GM18868 (cell line): ENCODE measurements around the gene PI16.

Experiments used
- ATAC-seq: cut with Tn5 transposase; IDR thresholded peaks from one replicate; pipeline ENCODE4 v1.9.1; 2021; ENCODE audit warnings: mild to moderate bottlenecking, moderate library complexity; ENCODE audit not compliant: unreplicated experiment

The PI16 gene, protein sequence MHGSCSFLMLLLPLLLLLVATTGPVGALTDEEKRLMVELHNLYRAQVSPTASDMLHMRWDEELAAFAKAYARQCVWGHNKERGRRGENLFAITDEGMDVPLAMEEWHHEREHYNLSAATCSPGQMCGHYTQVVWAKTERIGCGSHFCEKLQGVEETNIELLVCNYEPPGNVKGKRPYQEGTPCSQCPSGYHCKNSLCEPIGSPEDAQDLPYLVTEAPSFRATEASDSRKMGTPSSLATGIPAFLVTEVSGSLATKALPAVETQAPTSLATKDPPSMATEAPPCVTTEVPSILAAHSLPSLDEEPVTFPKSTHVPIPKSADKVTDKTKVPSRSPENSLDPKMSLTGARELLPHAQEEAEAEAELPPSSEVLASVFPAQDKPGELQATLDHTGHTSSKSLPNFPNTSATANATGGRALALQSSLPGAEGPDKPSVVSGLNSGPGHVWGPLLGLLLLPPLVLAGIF

DNA sequence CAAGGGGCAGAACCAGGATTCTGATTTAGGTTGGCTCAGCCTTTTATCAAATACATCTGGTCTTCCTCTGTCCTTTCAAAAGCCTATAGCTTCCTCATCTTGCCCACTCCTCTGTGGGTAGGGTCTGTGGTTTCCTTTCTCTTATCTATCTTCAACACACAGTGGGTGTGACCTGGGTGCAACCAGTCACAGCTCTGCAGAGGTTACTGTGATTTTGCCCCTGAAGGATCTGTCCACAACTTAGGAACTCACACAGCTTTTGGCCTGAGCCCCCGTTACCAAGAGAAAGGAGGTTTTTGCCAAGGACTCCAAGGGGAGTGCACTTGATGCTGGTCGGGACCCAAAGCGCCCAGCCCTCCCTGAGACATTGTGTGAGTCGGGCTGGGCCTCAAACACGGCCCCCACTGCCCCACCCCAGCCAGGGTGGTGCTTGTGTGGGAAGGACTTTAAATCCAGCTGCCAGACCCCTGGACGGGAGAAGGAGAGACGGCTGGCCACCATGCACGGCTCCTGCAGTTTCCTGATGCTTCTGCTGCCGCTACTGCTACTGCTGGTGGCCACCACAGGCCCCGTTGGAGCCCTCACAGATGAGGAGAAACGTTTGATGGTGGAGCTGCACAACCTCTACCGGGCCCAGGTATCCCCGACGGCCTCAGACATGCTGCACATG, at the start of gene PI16:
TSS of gene PI16 (plus strand) at position 477 of the 670 bp plus-strand sequence. CDS start at position 500, 23 bp downstream.
- ATAC-seq: no peak

- ATAC-seq: no peak
Measured at GRCh38 chr6:36904851-36905393, 49.6 kb upstream of the PI16 start.

DNA sequence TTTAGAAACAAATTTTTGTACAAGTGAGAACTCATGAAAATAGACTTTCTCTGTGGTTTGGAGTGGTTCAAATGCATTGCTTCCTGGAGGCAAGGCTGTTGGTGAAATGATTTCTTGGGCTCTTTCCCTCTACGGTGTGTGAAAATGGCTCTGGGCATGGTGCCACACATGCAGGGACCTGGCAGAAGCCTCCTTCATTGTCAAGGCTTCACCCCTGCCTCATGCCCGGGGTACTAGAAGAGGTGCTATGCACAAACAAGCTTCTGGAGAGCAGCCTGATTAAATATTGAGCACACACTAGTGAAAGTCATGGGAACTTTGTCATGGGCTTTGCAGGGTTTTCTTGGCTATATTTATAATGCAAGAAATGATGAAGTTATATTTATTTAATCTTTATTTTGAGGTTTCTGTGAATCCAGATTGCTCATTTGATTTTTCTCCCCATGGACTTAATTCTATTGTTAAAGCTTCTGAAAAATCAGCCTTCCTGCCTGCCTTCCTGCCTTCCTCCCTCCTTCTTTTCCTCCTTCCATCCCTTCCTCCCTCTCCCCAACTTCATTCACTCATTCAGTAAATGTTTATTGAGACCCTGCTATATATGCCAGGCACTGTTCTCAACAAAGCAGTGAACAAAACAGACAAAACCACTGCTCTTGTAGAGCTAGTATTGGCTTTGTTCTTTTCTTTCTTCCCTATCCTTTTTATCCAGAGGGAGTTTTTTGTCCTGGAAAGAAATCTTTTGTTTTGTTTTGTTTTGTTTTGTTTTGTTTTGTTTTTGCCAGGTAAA, 47.8 kb upstream of the PI16 start:
- no peak for ATAC-seq

GRCh38 chr6:36907781-36908180, 46.8 kb upstream of the PI16 start:
- no peak for ATAC-seq

GRCh38 chr6:36908747-36909146, 45.8 kb upstream of the PI16 start:
- ATAC-seq: no peak

DNA sequence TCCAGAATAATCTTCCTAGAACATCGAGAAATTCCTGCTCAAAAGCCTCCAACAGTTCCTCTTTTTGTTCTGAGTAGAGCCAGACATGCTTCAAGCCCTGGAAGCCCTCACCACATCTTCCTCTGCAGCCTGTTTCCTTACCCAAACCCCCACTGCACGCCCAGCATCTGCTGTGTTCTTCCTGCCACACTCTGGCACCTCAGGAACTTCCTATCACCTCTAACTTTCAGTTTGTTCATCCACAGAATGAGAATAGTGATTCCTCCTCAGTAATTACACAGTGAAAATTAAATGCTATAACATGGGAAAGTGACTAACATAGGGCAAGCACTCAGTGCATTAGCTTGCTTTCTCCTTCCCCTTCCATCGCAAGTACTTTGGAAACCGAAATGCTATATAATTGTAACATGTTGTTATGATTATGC, 42.5 kb upstream of the PI16 start:
- ATAC-seq: no peak

DNA sequence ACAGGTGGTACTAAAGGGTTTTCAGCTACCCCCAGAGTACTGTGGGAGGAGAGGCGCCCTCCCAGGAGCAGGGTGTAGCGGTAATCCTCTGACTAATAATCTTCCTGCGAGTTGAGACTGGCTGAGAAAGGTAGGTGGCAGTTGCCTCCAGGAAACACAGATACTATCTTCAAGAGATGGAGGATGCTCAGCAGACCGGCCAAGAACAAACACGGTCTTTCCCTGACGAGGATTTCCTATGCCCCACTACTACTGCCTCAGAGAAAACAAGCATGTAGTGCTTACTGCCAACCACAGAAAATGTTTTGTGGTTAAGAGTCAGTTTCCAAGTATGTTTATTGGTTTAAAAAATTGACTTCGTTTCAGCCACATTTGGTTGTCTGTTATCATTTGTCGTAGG, 42.0 kb upstream of the PI16 start:
- peak; percentile 91 for ATAC-seq

DNA sequence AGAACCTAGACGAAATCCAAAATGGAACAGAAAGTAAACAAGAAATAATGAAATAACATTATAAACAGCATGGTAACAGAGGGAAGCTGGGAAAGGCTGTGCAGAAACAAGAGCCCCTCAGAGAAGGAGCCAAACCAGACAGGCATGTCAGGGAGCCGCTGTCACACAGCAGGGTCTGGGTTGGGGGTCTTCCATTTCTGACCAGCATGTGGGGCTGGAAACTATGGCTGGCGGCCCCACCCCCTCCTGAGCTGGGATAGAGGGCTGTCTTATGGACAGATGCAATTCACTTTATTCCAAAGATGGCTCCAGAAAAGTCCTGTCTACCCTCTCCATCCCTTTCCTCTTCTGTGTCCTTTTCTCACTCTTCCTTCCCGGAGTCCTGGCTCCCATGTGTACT, 41.5 kb upstream of the PI16 start:
- no peak for ATAC-seq

DNA sequence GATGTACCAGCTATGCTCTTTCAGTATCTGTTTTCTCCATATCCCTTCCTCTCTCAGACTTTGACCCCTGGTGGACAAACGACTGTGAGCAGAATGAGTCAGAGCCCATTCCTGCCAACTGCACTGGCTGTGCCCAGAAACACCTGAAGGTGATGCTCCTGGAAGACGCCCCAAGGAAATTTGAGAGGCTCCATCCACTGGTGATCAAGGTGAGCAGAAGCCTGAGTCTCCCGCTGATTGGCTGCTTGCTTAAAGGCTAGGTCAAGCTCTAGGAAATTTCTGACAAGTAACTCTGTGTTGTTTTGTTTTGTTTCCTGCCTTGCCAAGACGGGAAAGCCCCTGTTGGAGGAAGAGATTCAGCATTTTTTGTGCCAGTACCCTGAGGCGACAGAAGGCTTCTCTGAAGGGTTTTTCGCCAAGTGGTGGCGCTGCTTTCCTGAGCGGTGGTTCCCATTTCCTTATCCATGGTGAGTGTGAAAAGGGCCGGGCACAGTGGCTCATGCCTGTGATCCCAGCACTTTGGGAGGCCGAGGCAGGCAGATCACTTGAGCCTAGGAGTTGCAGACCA, 40.2 kb upstream of the PI16 start:
- no peak for ATAC-seq

DNA sequence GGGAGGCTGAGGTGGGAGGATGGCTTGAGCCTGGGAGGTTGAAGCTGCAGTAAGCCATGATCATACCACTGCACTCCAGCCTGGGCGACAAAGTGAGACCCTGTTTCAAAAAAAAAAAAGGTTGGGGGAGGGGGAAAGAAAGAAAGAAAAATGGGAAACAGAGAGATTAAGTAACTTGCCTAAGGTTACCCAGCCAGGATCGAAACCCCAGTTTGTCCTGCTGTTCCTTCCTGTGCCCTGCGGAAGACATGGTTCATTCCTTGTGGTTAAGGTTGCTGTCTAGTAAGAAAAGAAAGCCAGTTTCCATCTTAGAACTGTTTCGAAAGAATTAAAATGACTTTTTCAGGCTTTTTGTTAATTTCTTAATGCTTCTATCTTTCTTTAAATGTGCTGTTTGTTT, 38.9 kb upstream of the PI16 start:
- ATAC-seq: no peak

DNA sequence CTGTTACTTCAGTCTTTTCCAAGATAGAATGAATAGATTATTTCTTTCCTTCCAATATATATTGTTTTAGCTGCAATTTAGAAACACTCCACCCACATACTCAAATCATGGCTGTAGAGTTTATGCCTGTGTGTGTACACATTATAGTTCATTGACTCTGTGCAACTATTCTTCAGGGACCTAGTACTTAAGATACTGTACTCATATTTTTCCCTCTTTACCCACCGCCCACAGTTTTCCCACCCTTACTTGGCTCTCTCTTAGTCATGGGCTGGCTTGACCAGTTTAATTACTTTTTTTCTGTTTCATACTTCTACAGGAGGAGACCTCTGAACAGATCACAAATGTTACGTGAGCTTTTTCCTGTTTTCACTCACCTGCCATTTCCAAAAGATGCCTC, 38.4 kb upstream of the PI16 start:
- ATAC-seq: no peak

- ATAC-seq: no peak
Measured at GRCh38 chr6:36917541-36918193, 36.9 kb upstream of the PI16 start.

DNA sequence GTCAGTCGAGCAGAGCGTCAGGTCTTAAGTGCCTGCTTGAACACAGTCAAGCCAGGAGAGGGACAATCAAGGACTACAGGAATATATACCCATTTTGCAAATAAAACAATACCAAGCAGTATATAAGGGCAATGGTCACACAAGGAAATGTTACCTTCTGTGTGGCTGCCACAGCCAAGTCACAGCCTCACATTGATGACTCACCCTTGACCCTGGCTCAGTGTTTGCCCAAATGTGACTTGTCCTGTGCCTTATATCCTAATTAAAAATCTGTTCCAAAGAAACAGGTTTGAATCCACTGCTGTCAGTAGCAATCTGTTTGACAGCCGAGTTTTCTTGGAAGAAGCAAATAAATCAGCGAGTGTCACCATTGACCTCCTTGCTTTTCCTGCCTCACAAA, 34.5 kb upstream of the PI16 start:
- ATAC-seq: no peak

DNA sequence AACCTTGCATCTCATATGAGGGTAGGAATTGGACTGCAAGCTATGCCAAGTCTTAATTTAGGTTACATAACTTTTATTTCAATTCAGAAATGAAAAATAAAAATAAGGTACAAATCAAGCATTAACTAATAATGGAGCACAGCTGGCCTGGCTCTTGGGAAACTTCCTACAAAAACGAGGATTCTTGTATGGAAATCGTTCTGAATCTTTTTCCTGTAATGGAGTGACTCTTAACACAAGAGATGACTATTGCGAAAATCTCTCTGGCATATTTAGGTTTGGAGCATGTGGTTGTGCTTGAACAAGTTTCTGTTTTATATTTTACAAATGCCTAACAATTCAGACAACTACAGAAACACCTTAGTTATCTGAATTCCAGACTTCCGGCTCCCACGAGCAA, 34.0 kb upstream of the PI16 start:
- ATAC-seq: no peak

DNA sequence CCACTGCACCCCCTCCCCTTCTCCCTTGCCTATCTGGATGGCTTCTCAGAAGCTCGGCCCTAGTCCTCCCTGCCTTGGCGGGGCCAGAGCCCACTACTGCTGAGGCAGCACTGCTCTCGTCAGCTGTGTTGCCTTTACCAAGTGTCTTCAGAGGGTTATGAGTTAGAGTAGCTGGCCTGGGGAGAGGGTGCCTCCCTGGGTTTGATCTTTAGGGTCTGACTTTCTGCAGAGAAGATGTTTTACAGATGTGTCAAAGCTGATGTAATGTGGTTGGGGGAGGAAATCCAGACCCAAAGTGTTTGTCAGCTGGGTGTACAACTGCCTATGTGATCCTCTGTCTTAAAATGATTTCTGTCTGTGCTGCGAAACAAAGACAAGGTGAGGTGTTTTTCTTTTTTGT, 30.4 kb upstream of the PI16 start:
- no peak for ATAC-seq

DNA sequence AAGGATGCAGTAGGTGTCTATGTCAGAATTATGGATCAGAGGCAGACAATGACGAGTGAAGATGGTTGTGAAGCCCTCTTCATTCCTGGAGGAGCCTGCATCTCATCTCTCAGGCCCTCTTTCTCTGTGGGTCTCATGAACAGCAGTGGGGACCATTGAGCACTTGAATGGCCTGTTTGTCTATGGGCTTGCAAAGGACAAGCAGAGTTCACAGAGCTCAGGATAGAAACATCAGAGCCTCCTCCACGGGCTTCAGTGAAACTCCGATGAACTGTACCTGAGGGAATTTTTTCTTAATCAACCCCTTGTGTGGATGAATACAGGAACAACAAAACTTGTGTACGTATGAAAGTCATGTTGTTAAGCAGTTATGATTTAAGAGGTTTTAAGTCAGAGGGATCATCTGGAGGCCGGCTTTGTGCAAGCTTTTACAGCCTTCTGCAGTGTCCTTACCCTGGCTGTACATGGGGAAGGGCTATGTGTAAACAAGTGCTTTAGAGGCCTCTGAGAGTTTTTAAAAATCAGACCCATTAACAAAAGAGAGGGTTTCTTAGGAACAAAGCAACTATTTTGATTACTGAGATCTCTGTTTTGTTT, 29.7 kb upstream of the PI16 start:
- ATAC-seq: no peak

- no peak for ATAC-seq
Measured at GRCh38 chr6:36925809-36926208, 28.7 kb upstream of the PI16 start.

GRCh38 chr6:36926708-36927513, 27.6 kb upstream of the PI16 start:
- no peak for ATAC-seq
